DMS114 treated with DMSO at 0.1 percent for 48 hours (cell line): ENCODE measurements around the gene TMX1.
A peak's percentile ranks its signal among the peaks of the same experiment; 100 is the strongest.
"Not testable (repeated sequence)": the region's sequence is repeated elsewhere in the genome, so short reads cannot be mapped to it uniquely, and the experiment has no call there.

ENCODE experiments used
- DNase-seq: peaks from one replicate; lab custom pipeline; 2025; ENCODE audit not compliant: unreplicated experiment; lab: John Stamatoyannopoulos, UW

Gene TMX1

GRCh38 chr14:51239813-51240803 is at the start of gene TMX1:
Gene TMX1 (plus strand): TSS chr14:51240247. CDS start chr14:51240293, 46 bp downstream.
- DNase-seq = peak; percentile 96

DNA sequence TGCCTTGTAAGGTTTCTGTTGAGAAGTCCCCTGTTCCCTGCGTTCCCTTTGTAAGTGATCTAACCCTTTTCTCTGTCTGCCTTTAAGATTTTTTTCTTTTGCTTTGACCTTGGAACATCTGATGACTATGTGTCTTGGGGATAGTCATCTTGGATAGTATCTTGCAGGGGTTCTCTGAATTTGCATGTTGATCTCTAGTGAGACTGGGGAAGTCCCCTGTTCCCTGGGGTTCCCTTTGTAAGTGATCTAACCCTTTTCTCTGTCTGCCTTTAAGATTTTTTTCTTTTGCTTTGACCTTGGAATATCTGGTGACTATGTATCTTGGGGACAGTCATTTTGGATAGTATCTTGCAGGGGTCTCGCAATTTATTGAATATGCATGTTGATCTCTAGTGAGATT is 38.2 kb upstream of the TMX1 start:
- no peak for DNase-seq

GRCh38 chr14:51202914-51203665 is 37.0 kb upstream of the TMX1 start:
- no peak for DNase-seq

- no peak for DNase-seq
Measured at GRCh38 chr14:51203881-51204280, 36.2 kb upstream of the TMX1 start.

GRCh38 chr14:51205486-51205885 is 34.6 kb upstream of the TMX1 start:
- no peak for DNase-seq

DNA sequence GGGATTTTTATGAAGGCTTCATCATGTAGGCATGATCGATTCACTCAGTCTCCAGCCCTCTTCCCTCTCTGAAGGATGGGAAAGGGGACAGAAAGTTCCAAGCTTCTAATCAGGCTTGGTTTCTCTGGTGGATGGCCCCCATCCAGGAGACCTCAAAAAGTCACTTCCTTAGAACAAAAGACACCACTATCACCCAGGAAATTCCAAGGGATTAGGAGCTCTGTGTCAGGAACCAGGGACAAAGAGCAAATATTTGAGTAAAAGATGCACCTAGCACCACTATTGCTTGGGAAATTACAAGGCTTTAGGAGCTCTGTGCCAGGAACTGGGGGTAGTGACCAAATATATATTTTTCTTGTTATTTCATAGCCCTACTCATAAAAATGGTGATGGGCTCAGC is 33.6 kb upstream of the TMX1 start:
- DNase-seq = no peak

DNA sequence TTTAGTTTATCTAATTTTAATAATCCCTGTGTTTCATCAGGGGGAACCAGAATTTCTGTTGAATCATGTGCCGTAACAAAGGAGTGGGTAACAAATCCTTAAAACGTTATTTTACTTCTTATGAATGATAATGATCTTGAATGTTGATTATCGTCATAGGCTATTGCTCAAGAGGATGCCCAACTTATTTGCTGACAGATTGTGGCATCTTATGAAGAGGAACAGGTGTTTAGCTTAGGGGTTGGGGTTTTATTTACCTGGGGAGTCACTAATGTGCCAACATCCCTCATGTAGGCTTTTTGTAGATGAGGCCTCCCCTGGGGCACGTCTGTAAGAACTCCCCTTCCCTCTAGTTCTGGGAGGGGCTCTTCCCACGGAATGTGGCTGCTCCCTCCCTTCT is 32.4 kb upstream of the TMX1 start:
- no peak for DNase-seq

GRCh38 chr14:51208982-51209381 is 31.1 kb upstream of the TMX1 start:
- no peak for DNase-seq

DNA sequence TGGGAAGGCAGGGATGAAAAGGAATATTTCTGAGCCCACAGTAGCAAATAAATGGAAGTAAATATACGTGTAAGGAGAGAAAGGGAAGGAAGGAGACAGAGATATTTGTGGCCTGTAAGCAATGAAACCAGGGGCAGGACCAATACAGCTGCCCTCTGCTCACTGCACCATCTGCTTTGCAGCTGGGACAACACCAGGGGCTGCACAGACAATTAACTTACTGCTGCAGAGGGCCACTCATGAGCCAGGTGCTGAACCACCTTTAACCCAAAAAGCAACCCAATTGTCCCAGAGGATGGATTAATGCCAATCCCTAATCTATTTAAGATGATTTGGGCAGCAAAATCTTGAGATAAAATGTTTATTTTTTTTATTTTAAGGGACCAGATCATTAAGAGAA is 30.6 kb upstream of the TMX1 start:
- DNase-seq = no peak

GRCh38 chr14:51210594-51210993 is 29.5 kb upstream of the TMX1 start:
- DNase-seq = no peak

DNA sequence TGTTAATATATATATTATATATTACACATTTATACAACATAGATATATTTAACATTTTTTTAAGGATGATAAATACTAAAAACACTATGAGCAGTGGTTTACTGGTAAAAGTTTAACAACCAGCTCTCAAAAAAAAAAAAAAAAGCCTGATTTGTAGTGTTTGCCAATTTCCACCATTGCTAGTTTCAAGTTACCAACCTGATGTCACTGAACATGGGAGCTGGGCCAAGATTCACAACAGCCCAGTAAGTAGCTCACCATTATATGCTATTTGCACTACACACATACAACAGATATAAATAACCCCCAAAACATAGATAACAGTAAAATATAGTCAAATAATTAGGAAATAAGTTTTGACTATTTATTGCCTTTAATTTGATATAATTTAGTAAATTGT is 28.9 kb upstream of the TMX1 start:
- DNase-seq = no peak

DNA sequence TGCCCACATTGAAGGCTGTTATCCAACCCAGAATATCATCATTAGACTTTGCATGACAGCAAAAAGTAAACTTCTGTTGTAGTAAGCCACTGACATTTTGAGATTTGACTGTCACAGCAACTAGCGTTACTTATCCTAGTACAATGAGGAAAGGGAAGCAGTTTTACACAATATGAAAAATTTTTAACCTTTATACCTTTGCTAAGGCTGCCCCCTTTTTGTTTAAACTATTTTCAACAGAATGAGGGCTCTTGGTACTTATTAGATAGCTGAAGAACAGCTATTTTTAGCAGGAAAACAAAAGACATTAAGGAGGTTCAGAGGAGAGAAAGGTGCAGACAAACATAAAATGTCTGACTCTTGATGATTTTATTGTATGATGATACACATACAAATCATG is 23.4 kb upstream of the TMX1 start:
- DNase-seq = no peak

DNA sequence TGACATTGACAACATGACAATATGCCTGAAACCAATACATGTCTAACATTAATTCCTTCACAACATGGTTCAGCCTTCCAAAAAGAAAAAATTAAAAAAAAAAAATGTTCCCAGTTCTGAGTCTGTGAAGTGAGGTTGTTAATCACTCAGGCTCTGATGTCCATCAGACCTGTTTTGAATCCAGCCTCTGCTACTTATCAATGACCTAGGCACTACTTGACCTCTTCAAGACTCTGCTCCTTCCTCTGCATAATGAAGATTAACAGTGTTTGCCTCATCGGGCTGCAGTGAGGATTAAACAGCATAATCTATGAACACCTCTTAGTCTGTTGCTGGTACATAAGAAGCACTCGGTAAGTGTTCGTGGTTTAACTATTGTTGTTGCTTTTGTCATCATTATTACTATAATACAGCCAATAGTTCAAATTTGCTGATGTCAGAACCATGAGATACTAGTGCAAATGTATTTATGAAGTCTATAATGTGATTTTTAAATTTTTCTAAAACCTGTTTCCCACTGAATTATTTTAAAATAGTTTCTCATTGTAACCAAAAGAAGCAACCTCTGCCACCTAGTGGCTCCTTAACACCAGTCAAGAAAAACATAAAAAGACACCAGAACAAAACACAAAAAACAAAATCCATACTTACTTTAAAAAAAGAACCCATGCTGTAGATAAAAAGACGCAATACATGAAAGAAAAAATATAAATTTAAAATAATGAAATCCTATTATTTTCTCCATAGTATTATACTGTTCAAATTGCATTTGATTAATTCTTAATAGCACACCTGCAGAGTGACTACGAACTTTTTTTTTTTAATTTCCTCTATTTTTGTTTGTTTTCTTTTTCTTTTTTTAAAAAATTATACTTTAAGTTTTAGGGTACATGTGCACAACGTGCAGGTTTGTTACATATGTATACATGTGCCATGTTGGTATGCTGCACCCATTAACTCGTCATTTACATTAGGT is 20.3 kb upstream of the TMX1 start:
- peak; percentile 45 for DNase-seq

DNA sequence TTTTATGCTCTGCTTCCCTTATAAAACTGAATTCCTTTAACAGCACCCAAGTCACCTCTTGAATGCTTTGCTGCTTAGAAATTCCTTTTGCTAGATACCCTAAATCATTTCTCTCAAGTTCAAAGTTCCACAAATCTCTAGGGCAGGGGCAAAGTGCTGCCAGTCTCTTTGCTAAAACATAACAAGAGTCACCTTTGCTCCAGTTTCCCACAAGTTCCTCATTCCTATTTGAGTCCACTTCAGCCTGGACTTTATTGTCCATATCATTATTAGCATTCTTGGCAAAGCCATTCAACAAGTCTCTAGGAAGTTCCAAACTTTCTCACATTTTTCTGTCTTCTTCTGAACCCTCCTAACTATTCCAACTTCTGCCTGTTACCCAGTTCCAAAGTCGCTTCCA is 16.6 kb upstream of the TMX1 start:
- not testable (repeated sequence) for DNase-seq

DNA sequence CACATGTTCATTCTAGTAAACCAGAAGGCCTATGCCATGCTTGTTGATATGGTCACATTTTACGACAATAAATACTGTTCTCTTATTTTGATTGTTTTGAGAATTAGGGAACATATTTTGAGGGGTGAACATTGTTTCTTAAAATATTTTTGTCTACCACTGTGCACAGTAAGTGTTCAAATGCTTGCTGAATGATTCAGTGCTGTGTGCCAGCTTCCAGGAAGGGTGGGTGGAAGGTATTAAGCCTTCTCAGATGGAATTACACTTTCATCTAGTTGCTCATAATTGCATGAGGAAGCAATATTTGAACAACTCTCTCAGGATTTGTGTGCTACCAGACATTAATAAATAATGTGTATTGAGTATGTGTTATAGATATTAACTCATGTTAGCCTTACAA is 15.5 kb upstream of the TMX1 start:
- no peak for DNase-seq

DNA sequence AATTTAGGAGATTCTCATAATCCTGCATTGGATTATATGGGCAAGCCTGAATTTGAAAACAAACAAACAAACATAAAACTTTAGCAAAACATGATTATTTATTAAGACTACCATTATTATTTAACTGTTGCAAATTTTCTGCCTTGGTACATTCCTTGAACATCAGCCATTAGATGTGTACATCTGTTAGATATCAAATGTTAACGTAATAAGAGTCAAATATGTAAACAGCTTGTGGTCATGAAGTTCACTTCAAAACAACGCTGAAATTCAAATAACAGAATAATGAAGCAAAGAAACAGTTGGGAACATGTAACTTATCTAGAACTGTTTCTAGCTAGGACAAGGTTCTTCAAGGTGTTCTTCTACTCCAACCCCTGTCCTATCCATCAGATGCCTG is 14.3 kb upstream of the TMX1 start:
- no peak for DNase-seq

DNA sequence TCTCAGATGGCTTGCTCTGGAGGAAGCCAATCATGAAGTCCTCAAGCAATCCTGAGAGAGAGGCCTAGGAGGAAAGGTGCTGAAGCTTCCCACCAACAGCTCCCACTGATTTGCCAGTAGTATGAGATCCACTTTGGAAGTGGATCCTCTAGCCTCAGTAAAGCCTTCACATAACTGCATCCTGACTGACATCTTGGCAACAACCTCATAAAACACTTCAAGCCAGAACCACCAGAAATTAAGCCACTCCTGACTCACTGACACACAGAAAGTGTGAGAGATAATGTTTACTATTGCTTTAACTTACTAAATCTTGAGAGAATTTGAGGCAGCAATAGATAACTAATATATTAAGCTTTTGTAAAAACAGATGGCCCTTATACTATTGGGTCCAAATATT is 11.7 kb upstream of the TMX1 start:
- DNase-seq = no peak

DNA sequence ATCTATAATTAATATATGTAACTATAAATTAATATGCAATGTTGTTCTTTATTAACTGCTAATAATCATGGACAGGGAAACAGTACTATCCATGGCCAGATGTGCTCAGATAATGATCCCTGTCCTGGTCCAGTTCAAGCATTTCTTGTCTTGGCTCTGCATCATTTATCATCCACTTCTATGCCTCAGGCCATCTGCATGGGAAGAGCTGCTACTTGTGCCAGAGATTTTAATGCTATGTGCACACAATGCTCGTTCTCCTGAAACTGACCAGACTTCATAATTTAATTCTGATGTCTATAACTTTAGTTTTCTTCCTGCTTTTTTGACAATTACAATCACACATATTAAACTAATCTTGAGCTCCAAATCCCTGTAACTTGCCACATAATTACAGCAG is 11.2 kb upstream of the TMX1 start:
- no peak for DNase-seq

GRCh38 chr14:51236314-51236713 is 3.7 kb upstream of the TMX1 start:
- DNase-seq = no peak

DNA sequence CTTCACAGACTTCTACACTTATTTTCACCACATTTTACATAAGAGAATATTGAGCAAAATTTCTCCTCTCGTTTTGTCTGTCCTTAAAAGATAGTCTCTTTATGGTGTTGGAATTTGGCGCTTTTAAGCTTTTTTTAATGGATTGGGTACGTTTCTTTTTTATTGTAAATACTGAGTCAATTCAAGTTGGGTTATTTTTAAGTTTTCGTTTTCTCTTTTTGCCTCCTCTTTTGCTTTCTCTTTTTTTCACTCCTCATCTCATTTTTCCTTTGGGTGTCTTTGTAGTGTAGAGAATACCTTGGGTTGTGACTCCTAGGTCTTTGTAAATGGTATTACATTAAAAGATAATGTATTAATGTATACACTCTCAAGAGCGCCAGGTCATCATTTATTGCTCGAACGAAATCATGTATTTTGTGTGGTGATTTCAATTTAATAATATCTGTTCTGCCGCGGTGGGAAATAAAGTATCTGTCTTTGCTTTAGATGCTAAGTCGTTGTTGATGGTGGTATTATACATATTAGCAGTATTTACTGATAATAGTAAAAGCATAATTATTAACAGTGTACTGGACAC is 845 bp downstream of the TMX1 start:
- DNase-seq = no peak
